DMS 273 treated with DMSO at 0.1 percent for 48 hours (cell line): ENCODE measurements around the gene JAM3.
"Not testable (repeated sequence)": the region's sequence is repeated elsewhere in the genome, so short reads cannot be mapped to it uniquely, and the experiment has no call there.

Experiments
- DNase-seq: peaks from one replicate; lab custom pipeline; 2025; lab: John Stamatoyannopoulos, UW

The JAM3 gene

DNA sequence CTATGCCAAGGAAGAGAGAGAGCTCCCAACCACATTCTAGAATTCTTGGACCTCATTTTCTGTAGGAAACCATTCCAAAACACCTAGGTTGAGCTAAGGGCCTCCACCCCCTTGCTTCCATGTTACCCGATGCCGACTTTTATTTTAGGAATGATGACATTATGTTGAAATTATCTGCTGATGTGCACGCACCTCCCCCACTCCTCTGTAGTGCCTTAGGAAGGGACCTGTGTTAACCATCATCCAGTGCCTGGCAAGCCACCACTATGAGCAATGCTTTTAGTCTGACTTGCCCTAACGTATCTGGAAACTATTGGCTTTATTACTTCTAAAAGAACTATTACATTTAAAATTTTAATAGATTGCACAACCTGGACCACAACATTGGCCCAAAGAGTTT lies 112.8 kb downstream of the JAM3 start:
- no peak for DNase-seq

DNA sequence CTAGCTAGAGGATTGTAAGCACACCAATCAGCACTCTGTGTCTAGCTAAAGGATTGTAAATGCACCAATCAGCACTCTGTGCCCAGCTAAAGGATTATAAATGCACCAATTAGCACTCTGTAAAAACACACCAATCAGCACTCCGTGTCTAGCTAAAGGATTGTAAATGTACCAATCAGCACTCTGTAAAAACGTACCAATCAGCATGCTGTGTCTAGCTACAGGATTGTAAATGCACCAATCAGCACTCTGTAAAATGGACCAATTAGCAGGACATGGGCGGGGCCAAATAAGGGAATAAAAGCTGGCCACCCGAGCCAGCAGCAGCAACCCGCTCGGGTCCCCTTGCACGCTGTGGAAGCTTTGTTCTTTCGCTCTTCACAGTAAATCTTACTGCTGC lies 119.2 kb downstream of the JAM3 start:
- not testable (repeated sequence) for DNase-seq

GRCh38 chr11:134196756-134197155 lies 127.9 kb downstream of the JAM3 start:
- no peak for DNase-seq

DNA sequence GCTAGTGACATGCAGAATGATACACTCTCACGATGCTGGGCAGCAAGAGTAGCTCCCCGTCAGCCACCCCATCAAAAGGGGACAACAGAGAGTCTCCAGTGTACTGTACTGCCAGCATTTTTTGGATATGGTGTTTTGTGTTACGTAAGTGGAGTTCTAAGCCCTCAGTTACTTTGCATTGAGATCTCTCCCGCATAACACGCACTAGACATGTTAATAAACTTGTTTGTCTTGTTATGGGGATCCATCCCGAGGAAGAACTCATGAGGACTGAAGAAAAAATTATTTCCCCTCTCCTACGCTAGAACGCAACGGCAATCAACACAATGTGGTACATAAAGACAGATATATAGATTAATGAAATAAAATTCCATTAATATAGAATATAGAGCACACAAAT lies 130.7 kb downstream of the JAM3 start:
- DNase-seq: no peak

- DNase-seq: no peak
Measured at GRCh38 chr11:134200688-134201087, 131.8 kb downstream of the JAM3 start.
